ENCODE data around the gene EFS.

EFS gene

DNA sequence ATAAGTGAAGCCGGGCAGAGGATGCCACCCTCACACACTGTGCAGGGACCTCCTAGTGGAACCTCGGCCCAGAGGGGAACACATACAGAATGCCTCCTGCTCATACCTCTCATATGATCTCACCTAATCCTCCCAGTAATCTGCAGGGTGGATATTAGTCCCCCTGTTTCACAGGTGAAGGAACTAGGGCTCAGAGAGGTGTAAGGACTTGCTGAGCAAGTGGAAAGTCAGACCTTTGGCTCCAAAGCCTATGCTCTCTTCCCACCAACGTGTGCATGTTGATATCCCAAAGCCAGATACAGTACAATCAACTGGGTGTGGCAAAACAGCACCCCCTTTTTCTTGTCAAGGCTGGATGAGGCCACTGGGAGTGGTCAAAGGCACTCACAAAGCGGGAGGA lies 38.9 kb upstream of the EFS start:
- TF ChIP-seq, protein P1, sequence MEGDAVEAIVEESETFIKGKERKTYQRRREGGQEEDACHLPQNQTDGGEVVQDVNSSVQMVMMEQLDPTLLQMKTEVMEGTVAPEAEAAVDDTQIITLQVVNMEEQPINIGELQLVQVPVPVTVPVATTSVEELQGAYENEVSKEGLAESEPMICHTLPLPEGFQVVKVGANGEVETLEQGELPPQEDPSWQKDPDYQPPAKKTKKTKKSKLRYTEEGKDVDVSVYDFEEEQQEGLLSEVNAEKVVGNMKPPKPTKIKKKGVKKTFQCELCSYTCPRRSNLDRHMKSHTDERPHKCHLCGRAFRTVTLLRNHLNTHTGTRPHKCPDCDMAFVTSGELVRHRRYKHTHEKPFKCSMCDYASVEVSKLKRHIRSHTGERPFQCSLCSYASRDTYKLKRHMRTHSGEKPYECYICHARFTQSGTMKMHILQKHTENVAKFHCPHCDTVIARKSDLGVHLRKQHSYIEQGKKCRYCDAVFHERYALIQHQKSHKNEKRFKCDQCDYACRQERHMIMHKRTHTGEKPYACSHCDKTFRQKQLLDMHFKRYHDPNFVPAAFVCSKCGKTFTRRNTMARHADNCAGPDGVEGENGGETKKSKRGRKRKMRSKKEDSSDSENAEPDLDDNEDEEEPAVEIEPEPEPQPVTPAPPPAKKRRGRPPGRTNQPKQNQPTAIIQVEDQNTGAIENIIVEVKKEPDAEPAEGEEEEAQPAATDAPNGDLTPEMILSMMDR (IDR thresholded peaks at IDR 0.05), result no peak

DNA sequence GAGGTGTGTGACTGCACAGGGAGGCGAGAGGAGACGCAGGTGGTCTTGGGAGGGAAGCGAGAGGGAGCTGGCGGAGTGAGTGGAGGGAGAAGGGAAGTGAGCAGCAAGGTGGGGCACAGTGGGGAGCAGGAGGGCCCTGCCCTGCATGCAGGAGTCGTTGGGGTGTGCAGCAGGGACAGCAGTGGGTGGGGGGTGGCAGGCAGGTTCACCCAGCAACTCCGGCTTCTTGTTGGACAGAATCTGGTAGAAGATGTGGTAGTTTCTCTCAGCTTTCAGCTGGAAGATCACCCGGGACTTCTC lies 38.1 kb upstream of the EFS start:
- TF ChIP-seq, protein P1 (IDR thresholded peaks at IDR 0.05), result no peak

DNA sequence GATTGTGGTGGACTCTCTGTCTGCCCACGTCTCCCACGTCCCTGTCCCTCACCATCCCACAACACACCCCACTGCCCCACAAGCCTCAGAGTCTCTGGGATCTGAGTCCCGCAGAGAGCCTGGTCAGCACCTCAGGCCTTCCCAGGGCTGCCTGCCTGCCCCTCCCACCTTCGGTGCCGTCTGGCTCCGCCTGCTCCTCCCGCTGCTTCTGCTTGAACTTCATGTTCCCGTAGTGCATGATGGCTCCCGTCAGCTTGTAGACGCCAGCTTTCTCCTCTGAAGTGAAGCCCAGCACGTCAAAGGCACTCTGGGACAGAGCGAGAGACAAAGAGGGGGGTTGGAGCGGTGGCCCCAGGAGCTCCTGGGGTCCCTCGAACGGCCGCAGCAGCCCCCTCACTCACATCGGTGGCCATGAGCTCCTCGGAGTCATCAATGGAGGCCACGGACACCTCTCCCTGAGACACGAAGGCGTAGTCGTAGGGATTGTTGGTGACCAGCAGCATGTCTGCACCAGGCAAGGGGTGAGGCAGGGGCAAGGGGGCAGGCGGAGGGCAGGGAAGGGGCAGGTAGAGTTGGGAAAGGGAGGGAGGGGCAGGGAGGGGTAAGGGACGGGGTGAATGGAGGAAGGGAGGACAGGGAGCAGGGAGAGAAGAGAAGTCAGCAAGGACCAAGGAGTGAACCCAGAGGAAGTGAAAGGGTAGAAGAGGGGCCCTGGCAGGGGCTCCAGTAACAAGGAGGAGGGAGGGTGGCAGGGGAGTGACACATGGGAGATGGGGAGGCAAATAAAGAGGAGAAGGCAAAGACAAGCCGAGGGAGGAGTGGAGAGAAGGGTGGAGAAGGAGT lies 37.5 kb upstream of the EFS start:
- TF ChIP-seq, protein P1 (IDR thresholded peaks at IDR 0.05), result no peak

DNA sequence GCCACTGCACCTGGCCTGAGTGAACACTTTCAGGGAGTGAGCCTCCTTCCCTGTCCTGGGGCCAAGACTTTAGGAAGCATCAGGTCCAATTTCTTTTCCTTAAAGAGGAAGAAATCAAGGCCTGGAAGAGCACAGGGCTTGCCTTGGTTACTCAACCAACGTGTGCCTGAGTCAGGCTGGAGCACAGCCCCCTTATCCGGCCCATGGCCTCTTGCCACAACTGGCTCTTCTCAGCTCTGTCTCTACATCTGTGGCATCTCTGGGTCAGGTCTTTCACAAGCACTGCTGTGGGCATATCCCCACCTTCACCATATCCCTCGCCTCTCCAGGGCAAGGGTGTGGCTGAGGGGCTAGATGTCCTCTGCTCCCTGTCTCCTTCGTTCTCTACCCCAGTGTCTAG lies 36.3 kb upstream of the EFS start:
- TF ChIP-seq, protein P1 (IDR thresholded peaks at IDR 0.05), result no peak

DNA sequence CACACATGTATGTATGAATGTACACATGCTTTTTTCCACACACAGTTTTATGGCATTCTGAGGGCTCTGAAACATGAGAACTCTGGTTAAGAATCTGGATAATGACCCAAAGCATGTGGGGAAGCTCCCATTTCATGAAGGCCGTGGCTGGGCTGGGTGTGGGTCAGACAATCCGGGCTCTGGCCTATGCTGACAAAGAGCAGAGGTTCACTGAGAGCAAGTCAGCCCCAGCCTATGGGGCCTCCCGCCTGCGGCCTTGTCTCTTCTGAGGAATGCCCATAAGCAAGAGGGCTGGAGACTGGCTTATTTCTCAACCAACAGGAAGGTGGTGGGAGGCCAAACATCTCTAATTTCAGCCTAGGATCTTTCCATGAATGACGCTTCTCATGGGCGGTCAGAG lies 34.6 kb upstream of the EFS start:
- TF ChIP-seq, protein P1 (IDR thresholded peaks at IDR 0.05), result no peak

DNA sequence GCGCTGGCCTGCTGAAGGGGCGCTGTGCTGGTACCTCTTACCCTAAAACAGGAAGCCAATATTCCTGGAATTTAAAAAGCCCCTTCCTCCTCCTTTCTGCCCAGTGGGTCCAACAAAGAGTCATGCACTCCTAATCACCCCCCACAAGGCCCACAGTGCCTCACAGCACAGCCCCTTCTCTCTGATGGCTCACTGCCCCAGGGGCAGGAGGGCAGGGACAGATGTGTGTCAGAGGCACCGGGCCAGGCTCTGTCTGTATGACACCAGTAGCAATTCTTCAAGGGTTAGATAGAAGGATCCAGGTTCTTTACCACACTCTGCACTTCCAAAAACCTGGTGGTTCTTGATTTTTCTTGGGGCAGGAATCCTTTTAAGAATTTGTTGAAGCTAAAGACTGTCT lies 34.2 kb upstream of the EFS start:
- TF ChIP-seq, protein P1 (IDR thresholded peaks at IDR 0.05), result no peak

DNA sequence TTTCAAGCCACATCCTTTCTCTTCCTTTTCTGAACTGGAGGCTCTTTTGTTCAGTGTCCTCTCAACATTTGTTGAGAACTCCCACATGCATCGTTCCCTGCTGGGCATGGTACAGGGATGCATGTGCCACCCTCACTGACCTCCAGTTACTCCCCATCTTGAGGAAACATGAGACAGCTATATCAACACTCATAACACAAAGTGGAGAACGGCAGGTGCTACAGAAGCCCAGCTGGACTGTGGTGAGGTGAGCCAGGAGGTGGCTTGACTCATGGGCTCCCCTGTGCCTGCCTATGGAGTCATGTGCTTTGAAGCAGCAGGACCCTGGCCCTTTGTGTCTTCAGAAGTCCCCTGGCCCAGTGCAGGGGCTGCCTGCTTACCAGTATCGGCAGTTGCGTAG lies 33.4 kb upstream of the EFS start:
- TF ChIP-seq, protein P1 (IDR thresholded peaks at IDR 0.05), result no peak
